ENCODE data around the gene ATP8B3.

ATP8B3 gene

DNA sequence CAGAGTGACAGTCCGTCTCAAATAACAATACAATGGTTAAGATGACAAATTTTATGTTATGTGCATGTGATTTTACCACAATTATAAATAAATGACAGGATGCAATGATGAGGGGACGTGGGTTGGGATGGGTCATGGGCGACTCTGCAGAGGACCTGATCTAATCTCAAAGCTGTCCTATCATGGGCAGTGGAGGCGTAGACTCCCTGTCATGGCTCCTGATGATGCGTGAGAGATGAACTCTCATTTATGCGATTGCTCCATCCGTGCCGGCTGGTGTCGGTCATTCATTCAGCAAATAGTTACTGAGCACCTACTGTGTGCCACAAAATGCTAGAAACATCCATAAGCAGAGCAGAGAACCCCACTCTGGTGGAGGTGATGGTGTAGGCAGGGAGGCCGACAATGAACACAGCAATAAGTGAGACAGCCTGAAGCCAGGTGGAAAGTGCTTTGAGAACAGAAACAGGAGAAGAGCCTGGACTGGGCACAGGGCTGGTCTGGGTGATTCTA lies 37.9 kb upstream of the ATP8B3 start:
- DNase-seq = no peak

DNA sequence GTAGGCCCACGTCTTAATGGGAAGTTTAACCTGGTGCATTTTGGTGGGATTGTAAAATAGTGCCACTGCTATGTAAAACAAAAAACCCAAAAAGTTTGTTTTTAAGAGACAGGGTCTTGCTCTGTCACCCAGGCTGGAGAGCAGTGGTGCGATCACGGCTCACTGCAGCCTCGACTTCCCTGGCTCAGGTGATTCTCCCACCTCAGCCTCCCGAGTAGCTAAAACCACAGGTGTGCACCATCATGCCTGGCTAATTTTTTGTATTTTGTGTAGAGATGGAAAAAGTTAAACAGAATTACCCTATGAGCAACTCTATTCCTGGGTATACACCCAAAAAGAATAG lies 37.0 kb upstream of the ATP8B3 start:
- DNase-seq = no peak

DNA sequence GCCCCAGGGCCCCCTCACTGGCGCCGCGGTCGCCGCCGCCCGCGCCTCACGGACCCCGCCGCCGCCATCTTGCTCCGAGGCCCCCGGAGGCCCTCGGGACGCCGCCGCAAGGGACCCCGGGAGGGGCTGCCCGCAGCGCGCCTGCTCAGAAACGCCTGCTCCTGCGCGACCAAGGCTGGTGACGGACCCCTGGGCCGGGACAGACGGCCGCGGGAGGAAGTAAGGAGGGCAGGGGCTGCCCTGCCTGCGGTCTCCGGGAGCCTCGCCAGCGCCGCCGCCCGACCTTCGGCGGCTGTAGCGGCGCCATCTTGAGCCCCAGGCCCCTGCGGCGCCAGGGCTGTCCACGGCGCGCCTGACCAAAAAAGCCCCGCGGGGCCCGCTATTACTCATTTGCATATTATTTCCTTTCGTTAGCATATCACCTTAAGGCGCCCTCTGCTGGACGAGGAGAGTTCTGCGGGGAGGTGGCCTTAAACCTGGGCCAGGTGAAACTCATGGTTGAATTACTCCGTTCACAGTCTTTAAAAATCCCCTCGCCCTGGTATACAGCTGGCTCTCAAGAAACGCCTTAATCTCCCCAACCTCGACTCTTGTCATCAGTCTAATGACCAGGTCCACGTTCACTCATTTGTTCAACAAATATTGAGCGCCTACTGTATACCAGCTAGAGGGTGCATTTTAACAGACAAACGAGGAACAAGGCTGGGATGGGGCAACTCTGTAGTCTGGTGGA lies 36.5 kb upstream of the ATP8B3 start, which contains the start of gene REXO1:
Gene REXO1, minus strand, starts transcription at position 85 of the 733 bp plus-strand sequence. CDS start 125 bp downstream, outside the sequence.
- peak; percentile 95 for DNase-seq

DNA sequence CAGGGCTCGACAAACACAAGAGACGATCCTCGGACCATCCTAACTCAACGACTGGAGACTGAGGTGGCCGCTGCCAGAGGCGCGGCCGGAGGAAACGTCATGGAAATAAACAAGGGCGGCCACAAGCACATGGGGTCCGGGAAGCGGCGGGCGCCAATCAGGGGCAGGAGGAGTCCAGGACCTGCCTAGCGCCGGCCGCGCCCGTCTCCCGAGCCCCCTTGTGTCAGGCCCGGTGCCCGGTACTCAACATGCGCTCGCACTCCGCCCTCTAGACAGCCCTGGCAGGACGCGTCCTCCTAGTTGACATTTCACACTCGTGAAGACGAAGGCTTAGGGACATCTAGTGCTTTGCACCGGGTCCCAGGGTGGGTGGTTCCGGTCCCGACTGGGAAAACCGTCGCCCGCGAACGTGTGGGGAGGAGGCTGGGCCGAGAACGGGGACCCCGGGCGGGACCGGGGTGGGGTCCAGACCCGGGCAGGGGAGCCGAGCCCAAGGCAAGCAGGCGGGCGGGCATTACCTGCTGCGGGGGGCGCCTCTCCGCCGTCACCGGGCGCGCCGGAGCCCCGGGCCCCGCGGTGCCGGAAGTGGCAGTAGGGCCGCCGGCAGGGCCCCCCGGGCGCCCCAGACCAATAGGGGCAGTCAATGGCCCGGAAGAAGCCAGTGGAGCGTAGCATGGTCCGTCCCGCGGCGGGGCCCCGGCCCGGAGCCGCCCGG lies 35.8 kb upstream of the ATP8B3 start:
- DNase-seq = no peak

DNA sequence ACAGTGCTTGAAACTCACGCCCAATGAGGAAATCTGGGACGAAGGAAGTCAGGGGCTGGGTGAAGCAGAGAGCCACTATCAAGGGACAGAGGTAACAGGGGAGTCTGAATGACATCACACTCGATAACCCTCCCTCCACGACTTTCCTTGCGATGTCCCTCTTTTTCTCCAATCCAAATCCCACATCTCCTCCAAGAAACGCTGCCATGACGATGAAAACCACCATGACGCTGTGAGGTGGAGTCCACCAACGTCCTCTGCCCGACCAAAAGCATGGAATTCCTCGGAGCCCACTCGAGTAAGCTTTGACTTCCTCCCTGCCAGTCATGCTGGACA lies 35.2 kb upstream of the ATP8B3 start:
- DNase-seq = no peak

DNA sequence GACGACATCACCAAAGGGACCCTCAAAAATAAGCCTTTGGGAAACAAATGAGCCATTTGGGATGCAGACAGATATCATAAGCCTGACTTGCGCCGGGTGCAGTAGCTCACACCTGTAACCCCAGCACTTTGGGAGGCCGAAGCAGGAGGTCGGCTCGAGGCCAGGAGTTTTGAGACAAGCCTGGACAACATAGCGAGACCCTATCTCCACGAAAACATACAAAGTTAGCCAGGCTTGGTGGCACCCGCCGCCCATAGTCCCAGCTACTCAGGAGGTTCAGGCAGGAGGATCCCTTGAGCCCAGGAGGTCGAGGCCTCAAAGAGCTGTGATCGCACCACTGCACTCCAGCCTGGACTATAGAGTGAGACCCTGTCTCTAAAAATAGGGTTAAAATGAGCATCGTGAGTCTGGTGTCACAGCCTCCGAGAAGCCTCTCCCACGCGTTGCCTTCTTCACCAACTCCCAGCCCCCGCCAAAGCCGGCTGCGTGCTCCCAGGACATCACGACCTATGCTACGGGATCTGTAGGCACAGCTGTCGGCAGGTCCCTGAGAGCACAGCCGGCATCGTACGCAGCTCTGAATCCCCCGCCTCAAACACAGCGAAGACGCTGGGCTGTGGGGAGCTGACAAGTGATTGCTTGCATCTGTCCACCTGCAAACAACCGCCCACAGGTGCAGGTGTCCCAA lies 34.6 kb upstream of the ATP8B3 start:
- no peak for DNase-seq

DNA sequence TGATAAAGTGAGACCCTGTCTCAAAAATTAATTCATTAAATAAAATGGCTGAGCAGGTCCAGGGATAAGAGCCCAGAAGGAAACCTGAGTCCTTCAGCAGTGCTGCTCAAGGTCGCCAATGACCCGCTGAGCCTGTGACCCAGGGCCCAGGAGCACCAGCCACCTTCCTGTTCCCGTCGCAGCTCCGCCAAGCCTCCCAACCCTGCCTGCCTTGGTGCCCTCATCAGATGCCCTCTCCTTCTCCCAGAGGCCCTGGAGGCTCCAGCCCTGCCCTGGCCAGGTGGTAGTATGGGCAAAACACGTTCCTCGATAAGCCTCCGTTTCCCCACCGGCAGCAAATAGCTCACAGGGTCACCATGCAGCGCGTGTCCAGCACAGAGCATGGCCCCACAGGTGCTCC lies 33.6 kb upstream of the ATP8B3 start:
- no peak for DNase-seq

DNA sequence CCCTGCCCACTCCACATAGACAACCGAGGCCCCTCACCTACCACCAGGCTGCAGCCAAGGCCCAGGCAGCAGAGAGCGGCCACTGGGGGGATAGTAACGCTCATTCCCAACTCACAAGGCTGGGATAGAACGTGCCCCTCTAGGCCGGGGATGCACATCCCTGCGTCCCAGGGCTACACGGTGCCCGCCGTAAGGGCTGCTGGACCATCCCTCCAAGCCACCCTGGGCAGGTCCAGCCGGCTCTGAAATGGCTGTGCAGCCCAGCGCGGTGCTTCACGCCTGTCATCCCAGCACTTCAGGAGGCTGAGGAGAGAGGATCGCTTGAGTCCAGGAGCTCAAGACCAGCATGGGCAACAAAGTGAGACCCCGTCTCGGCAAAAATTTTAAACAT lies 33.0 kb upstream of the ATP8B3 start:
- DNase-seq = no peak

DNA sequence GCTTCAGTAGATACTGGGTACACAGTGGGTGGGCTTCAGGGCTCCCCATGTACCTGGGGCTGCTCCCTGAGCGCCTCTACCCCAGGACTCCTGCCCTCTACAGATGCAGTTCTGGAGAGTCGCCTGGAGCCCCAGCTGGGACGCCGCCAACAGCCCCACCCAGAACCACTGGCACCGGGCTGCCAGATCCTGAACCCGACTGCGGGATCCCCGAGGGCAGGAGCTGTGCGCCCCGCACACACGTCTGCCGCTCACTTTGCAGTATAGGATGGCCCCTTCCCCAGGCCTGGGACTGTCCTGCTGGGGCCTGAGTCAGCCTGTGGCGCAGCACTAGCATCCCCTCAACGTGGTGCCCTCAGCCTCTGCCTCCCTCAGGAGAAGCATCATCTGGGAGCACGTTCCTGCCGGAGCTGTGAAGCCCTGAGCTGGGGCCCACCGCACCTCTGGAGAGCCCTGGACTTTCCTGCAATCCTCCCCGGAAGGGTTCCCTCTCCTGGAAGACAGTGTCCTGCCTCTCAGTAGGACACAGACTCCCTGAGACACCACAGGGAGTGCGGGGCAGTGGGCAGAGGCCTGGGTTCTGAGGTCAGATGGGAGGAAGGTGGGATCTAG lies 32.5 kb upstream of the ATP8B3 start:
- DNase-seq = no peak

DNA sequence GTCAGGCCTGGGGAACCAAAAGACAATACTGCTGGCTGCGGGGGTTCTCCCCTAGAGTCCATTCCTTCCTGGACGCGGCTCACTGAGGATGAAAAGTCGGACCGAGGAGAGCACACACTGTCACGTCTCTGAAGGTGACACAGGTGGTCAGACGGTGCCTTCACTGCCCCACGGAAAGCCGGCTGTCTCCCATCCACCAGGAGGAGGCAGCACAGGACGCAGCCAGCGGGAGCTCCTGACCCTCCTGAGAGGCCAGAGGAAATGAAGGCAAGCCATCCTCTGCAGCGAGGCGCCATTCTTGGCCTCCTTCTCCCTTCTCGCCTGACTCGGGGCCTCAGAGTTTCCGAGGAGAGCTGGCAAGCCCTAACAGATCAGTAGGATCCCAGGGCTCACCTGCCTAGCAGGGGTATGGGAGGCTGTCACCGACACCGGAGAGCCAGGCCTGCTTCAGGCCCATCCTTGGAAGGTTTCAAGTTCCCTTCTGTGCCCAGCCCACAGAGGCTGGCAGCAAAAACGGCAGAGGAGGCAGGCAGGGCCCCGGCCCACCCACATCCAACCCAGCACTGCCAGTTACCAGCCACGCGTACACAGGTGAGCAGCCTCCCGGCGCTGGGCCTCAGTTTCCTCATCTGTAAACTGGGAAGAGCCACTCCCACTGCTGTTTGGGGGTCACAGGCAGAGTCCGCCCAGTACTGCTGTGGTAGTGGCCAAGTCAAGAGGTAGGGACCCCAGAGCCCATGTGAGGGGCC lies 31.7 kb upstream of the ATP8B3 start:
- no peak for DNase-seq

DNA sequence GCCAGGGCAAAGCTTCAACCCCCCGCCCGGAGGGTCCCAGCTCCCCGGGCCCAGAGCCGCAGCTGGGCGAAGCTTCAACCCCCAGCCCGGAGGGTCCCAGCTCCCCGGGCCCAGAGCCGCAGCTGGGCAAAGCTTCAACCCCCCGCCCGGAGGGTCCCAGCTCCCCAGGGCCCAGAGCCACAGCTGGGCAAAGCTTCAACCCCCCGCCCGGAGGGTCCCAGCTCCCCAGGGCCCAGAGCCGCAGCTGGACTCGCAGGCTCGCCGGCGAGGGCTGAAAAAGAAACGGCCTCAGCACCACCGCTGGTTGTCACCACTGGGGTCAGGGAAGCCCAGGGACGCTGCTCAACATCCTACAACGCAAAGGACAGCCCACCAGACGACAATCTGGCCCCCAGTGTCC lies 31.0 kb upstream of the ATP8B3 start:
- no peak for DNase-seq

DNA sequence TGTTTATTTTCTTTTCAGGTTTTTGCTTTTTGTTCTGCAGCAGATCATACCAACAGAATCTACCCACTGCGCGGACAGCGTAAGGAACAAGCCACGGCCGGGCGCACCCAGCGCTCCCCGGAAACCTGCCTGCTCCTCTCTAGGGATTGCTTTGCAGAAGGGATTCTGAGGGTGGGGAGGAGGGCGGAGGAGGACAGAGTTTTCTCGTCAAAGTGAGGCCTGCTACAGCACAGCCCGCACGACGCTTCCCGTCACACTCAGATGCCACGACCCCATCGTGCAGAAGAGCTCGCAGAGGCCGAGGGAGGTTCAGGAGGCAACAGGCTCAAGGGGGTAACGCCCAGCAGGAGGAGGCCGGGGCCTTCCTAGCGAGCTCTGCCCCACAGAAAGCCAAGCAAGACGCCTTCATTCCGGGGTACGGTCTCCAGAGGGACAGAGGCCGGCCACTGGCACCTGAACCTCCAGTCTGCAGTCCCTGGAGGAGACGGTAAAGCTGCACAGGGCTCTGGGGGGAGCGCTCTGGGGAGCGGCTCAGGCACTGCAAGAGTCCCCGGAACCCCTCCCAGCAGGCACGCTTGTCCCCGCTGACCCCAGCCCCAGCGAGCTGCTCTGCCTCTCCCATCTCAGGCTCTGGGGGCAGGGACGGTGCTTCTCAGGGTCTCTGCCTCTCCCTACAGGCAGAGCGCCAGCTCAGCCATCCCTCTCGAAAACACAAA lies 29.3 kb upstream of the ATP8B3 start:
- no peak for DNase-seq

DNA sequence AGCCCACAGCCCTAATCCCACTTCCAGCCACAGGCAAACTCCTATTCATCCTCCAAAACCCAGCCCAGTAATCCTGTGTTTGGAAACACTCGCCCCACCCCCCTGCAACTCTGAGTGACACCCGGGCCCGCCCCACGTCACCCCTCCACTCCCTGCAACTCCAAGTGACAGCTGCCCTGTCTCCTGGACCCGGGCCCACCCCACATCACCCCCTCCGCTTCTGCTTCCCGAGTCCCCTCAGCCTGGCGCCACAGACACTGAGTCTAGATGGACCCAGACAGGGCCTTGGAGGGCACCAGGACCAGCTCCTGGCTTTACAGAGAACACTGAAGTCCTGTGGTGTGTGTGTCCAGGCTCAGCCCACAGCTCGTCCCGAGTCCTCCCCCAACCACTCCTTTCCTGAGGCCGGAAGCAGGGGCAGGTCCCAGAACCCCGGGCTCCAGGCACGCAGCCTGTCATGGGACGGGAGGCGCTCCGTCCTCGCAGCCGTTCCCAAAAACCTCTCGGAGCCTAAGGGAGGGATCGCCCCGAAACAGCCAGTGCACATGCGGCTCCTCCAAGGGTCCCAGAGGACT lies 28.6 kb upstream of the ATP8B3 start:
- DNase-seq = no peak

DNA sequence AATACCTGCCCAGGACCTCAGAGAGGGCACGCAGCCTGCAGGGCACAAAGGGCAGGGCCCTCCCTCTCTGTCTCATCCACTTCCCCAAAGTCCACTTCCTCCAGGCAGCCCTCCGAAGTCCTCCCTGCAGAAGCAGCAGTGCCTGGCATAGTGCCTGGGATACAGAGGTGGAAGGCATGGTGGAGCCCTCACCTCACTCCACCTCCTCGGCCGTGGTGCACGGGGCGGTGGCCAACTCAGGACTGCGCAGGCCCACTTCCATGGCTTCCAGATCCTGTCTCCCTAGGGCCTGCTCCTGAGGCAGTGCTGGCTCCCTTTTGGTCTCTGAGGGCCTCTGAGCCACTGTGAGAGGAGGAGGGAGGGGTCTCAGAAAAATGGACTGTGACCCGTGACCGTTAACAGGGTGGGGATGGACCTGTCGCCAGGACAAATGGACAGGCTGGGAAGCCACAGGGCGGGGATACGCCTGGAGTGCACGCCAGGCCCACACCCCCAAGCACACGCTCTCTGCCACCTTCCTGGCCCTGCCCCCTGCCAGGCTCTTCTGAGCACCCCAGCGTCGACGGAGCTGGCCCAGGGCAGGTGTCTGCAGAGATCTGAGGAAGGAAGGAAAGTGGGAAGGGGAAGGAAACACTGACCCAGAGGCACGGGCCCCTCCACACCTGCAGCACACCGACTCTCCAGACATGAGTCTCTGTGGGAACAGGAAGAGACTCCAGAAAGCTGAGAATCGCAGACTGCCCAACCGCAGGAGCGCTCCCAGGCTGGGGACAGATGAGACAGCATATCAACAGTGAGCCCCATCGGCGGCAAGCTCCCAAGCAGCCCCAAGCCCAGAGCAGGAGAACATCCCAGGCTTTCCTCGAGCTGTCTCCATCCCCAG lies 27.8 kb upstream of the ATP8B3 start:
- no peak for DNase-seq

DNA sequence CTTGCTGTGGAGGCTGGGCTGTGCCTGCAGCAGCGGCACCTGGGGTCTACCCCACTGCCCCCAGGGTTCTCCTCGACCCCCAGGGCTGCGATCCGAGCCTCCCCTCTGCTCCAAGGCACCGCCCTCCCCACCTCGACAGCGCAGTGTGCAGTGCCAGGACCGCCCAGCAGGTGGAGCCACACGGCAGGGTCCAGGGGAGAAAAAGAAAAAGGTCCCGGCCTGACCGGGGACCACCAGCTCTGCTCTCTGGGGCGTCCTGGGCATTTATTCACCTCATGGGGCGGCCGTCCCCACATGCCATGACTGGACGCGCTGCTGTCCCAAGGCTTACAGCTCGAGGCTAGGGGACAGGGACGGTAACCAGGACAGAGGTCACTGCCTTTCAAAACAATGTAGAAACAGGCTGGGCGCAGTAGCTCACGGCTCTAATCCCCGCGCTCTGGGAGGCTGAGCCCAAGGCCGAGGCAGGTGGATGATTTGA lies 25.6 kb upstream of the ATP8B3 start:
- no peak for DNase-seq

DNA sequence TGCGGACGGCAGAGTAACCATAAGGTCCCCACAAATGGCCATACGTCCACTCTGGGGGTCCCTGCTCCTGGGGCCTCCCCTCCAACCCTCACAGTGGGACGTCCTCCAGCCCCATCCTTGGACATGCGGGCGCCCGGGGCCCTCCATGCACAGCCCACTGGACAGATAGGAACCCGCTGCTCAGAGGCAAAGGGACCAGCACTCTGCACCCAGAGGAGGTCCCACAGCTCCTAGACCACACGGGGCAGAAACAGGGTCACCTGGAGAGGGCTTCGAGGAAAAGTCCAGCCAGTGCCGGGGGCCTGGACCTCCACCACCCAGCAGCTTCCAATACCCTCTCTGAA lies 25.1 kb upstream of the ATP8B3 start:
- no peak for DNase-seq

DNA sequence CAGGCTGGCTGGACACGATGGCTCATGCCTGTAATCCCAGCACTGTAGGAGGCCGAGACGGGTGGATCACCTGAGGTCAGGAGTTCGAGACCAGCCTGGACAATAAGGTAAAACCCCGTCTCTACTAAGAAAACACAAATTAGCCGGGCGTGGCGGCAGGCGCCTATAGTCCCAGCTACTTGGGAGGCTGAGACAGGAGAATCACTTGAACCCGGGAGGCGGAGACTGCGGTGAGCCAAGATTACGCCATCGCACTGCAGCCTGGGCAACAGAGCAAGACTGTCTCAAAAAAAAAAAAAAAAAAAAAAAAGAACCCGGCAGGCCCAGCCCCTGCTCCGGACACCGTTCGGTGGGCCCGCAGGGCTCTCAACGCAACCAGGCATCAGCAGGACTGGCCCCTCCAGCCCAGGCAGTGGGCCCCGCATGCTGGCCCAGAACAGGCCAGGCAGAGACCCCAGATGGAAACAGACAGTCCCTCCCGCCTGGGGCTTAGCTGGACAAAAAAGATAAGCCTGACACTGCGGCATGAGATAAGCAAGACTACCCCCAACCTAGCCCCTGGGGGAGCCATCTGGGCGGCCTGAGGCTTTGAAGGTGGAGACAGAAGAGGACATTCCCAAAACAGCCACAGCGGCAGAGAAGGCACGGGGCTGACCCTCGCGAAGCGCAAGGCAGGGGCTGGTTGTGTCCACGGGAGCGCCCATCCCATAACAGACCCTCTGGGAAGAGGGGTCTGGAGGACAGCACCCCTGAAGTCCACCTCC lies 24.6 kb upstream of the ATP8B3 start:
- no peak for DNase-seq

DNA sequence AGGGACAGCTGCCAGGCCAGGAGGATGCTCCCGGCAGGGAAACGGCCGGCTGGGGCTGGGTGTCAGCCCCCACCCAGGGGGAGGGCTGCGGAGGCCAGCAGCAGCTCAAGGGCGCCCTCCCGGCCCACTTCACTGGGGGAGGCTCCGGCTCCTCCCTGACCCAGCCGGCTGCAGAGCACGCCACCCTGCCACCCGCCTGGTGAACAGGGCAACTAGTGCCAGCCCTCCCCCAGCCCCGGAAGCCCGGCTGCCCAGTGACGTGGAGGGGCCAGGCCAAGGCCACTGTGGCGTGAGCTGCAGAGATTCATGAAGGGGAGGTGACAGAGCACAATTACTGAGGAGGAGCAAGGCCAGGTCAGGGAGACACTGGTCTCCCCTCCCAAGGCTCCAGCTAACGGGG lies 21.5 kb upstream of the ATP8B3 start:
- no peak for DNase-seq

DNA sequence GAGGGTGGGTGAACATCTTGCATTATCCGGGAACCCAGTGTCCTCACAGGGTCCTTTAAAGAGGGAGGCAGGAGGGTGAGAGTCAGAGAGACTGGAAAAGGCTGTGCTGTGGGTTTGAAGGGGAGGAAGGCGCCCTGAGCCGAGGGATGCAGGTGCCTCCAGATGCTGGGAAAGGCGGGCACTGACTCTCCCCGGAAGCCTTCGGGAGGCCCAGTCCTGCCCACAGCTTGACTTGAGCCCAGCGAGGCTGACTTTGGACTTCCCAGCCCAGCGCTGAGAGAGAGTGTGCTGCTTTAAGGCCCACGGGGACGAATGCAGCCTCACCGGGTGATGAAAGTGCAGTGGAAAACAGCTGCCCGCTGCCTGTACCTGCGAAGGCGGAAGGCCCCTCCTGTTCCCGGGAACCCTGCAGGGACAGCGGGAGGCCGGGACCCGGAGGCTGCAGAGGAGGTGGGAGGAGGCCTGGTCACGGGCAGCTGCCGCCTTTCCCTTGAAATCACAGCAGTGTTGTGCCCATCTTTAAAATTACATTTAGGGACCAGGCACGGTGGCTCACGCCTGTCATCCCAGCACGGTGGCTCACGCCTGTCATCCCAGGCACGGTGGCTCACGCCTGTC lies 20.1 kb upstream of the ATP8B3 start:
- no peak for DNase-seq

Data from CD4-positive, alpha-beta T cell treated with Interleukin-15 for 1 hour (primary cell).